Subcutaneous abdominal adipose tissue (tissue), 5 donors: Measurements from ENCODE around the gene NSFL1C.
"Not testable (repeated sequence)": the region's sequence is repeated elsewhere in the genome, so short reads cannot be mapped to it uniquely, and the experiment has no call there.

Experiments
- H3K27ac ChIP-seq: one replicate; pipeline ENCODE4 v1.7.0; 2013; ENCODE audit warnings: low read depth, mild to moderate bottlenecking, inconsistent platforms, low read length, moderate library complexity
- H3K27me3 ChIP-seq, 5 donors: one replicate each; pipeline ENCODE4 v1.7.0; 2013; ENCODE audit warnings: low read length in 5 of 5, inconsistent platforms in 1 of 5; ENCODE audit not compliant: control insufficient read depth in 5 of 5, insufficient read depth in 4 of 5
- H3K36me3 ChIP-seq, 5 donors: one replicate each; pipeline ENCODE4 v1.7.0; 2013; ENCODE audit warnings: low read length in 5 of 5; ENCODE audit not compliant: control insufficient read depth in 5 of 5, insufficient read depth in 5 of 5
- H3K4me1 ChIP-seq, 5 donors: one replicate each; pipeline ENCODE4 v1.7.0; 2013; ENCODE audit warnings: low read length in 5 of 5, mild to moderate bottlenecking in 3 of 5, moderate library complexity in 1 of 5; ENCODE audit not compliant: control insufficient read depth in 5 of 5, insufficient read depth in 5 of 5
- H3K4me3 ChIP-seq, 5 donors: one replicate each; pipeline ENCODE4 v1.7.0; 2013; ENCODE audit warnings: low read length in 5 of 5, low read depth in 1 of 5
- H3K9ac ChIP-seq, 5 donors: one replicate each; pipeline ENCODE4 v1.7.0; 2013; ENCODE audit warnings: low read length in 5 of 5, mild to moderate bottlenecking in 4 of 5, moderate library complexity in 3 of 5
- H3K9me3 ChIP-seq, 5 donors: one replicate each; pipeline ENCODE4 v1.7.0; 2013; ENCODE audit warnings: low read length in 5 of 5; ENCODE audit not compliant: control insufficient read depth in 5 of 5
- donor health status: healthy.
- donor health status: healthy.
- donor health status: healthy.
- donor health status: healthy.
- donor health status: healthy.

The NSFL1C gene

GRCh38 chr20:1417273-1417672, 49.4 kb downstream of the NSFL1C start:
- no peak overlapping the region for H3K4me3 ChIP-seq
- peaks cover 4 to 11% (median 6%) of the 10 kb centered on the region in 5 donors for H3K9me3 ChIP-seq
- H3K9ac ChIP-seq: no peak overlapping the region
- peaks cover 0 to 4% (median 0%) of the 10 kb centered on the region in 5 donors for H3K27me3 ChIP-seq
- H3K36me3 ChIP-seq: no peaks in the 10 kb centered on the region
- peaks cover 0 to 3% (median 0%) of the 10 kb centered on the region in 5 donors for H3K4me1 ChIP-seq
- H3K27ac ChIP-seq: no peak overlapping the region

GRCh38 chr20:1415667-1416468, 50.8 kb downstream of the NSFL1C start:
- Histone ChIP-seq H3K9ac (no peak overlapping the region), H3K4me1 (peaks cover 0 to 3% (median 0%) of the 10 kb centered on the region in 5 donors), H3K9me3 (peaks cover 1 to 6% (median 3%) of the 10 kb centered on the region in 5 donors), H3K27ac (no peak overlapping the region), H3K27me3 (peaks cover 0 to 4% (median 0%) of the 10 kb centered on the region in 5 donors), H3K36me3 (no peaks in the 10 kb centered on the region), H3K4me3 (no peak overlapping the region)

GRCh38 chr20:1414982-1415381, 51.7 kb downstream of the NSFL1C start:
- H3K36me3 ChIP-seq: no peaks in the 10 kb centered on the region
- H3K9ac ChIP-seq: no peak overlapping the region
- peaks cover 0 to 3% (median 0%) of the 10 kb centered on the region in 5 donors for H3K9me3 ChIP-seq
- peaks cover 0 to 3% (median 0%) of the 10 kb centered on the region in 5 donors for H3K4me1 ChIP-seq
- no peak overlapping the region for H3K4me3 ChIP-seq
- peaks cover 0 to 4% (median 0%) of the 10 kb centered on the region in 5 donors for H3K27me3 ChIP-seq
- H3K27ac ChIP-seq: no peak overlapping the region

- H3K27ac ChIP-seq: no peak overlapping the region
- no peak overlapping the region for H3K4me3 ChIP-seq
- H3K27me3 ChIP-seq: no peaks in the 10 kb centered on the region
- H3K36me3 ChIP-seq: no peaks in the 10 kb centered on the region
- H3K9ac ChIP-seq: no peak overlapping the region
- no peaks in the 10 kb centered on the region for H3K9me3 ChIP-seq
- peaks cover 0 to 8% (median 0%) of the 10 kb centered on the region in 5 donors for H3K4me1 ChIP-seq
These were observed 60.8 kb downstream of the NSFL1C start for GRCh38 chr20:1405801-1406200.

GRCh38 chr20:1403624-1404023, 63.0 kb downstream of the NSFL1C start:
- Histone ChIP-seq H3K27ac (no peak overlapping the region), H3K4me3 (no peak overlapping the region), H3K9ac (no peak overlapping the region), H3K36me3 (no peaks in the 10 kb centered on the region), H3K27me3 (peaks cover 0 to 7% (median 0%) of the 10 kb centered on the region in 5 donors), H3K9me3 (no peaks in the 10 kb centered on the region), H3K4me1 (peaks cover 0 to 10% (median 3%) of the 10 kb centered on the region in 5 donors)

- Histone ChIP-seq H3K9me3 (no peaks in the 10 kb centered on the region), H3K27ac (no peak overlapping the region), H3K36me3 (no peaks in the 10 kb centered on the region), H3K4me1 (peaks cover 0 to 11% (median 3%) of the 10 kb centered on the region in 5 donors), H3K4me3 (no peak overlapping the region), H3K27me3 (peaks cover 0 to 15% (median 2%) of the 10 kb centered on the region in 5 donors), H3K9ac (no peak overlapping the region)
These were observed 64.5 kb downstream of the NSFL1C start for GRCh38 chr20:1402149-1402548.

- Histone ChIP-seq H3K9ac (no peak overlapping the region), H3K9me3 (no peaks in the 10 kb centered on the region), H3K27me3 (peaks cover 0 to 15% (median 2%) of the 10 kb centered on the region in 5 donors), H3K36me3 (no peaks in the 10 kb centered on the region), H3K4me1 (peaks cover 0 to 13% (median 3%) of the 10 kb centered on the region in 5 donors), H3K27ac (no peak overlapping the region), H3K4me3 (no peak overlapping the region)
These were observed 65.2 kb downstream of the NSFL1C start for GRCh38 chr20:1401451-1401907.

GRCh38 chr20:1399678-1400366, 66.8 kb downstream of the NSFL1C start:
- H3K9ac ChIP-seq, H3K36me3 ChIP-seq, H3K9me3 ChIP-seq, H3K27ac ChIP-seq, H3K4me3 ChIP-seq: not testable (repeated sequence)
- peaks cover 0 to 15% (median 8%) of the 10 kb centered on the region in 5 donors for H3K27me3 ChIP-seq
- peaks cover 0 to 19% (median 3%) of the 10 kb centered on the region in 5 donors for H3K4me1 ChIP-seq

- not testable (repeated sequence) for H3K4me3 ChIP-seq, H3K9ac ChIP-seq, H3K36me3 ChIP-seq, H3K27ac ChIP-seq, H3K9me3 ChIP-seq
- peaks cover 0 to 15% (median 8%) of the 10 kb centered on the region in 5 donors for H3K27me3 ChIP-seq
- peaks cover 6 to 29% (median 15%) of the 10 kb centered on the region in 5 donors for H3K4me1 ChIP-seq
These were observed 68.5 kb downstream of the NSFL1C start for GRCh38 chr20:1398185-1398584.

- H3K4me3 ChIP-seq: no peak overlapping the region
- no peaks in the 10 kb centered on the region for H3K36me3 ChIP-seq
- no peak overlapping the region for H3K9ac ChIP-seq
- peaks cover 7 to 30% (median 16%) of the 10 kb centered on the region in 5 donors for H3K4me1 ChIP-seq
- no peaks in the 10 kb centered on the region for H3K9me3 ChIP-seq
- H3K27me3 ChIP-seq: peaks cover 0 to 15% (median 8%) of the 10 kb centered on the region in 5 donors
- no peak overlapping the region for H3K27ac ChIP-seq
These were observed 68.9 kb downstream of the NSFL1C start for GRCh38 chr20:1397710-1398109.
